ENCODE data around the gene DGKZ.

DNA sequence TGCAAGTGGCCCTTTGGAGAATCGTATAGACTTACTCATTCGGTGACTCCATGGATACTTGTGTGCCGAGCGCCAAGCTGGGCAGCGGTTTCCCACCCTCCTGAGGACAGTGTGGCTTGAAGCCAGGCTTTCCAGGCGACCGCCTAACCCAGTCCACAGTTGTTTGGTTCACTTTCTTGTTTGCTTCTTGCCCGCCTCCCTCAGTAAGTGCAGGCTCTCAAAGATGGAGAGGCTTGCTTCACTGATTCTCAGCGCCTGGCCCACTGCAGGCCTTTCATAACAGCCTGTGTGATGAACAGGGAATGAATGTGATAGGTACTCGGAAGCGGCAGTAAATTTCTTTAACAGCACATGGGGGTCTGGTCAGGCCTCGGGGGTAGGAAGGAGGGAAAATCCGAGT lies 23.0 kb downstream of the DGKZ start:
- TF ChIP-seq POLR2A (IDR thresholded peaks at IDR 0.05; ENCODE audit: extremely low read depth, insufficient read length) (no peak), CTCF (IDR thresholded peaks at IDR 0.05; ENCODE audit: low read depth, low read length) (no peak)
